HepG2 (cell line): ENCODE measurements around the gene MAS1L. TPM values are rescaled to one million over a fixed set of nuclear protein-coding genes. Genes with fewer than 3 reads are reported as not detected.

ENCODE experiments used
- ATAC-seq: fragments of 200-7000 bp; cut with Tn5 transposase; 3 replicates; pipeline ENCODE4 v1.9.1; 2020; ENCODE audit warnings: mild to moderate bottlenecking, moderate library complexity
- BruUV-seq: library from RNA; stranded (reverse); fragments of 400-500 nt; replicated peaks from 2 replicates; lab custom pipeline; 2021; lab: Mats Ljungman, UMichigan
- CTCF ChIA-PET: fragments of 300-600 bp; formaldehyde crosslinking; extraction: SDS; loops from one replicate; lab custom pipeline; 2021; ENCODE audit warnings: low total read pairs, inconsistent platforms, low intra/inter-chr PET ratio; lab: Yijun Ruan, JAX
- POLR2A ChIA-PET: fragments of 350-600 bp; sonication (Branson Sonifier 250); formaldehyde crosslinking; loops from one replicate; lab custom pipeline; 2020; ENCODE audit warnings: antibody characterized with exemption, inconsistent platforms; lab: Yijun Ruan, JAX
- DNase-seq: peaks from one replicate; pipeline ENCODE4 v3.0.0-alpha.2; 2015; ENCODE audit warnings: low spot score
- FAIRE-seq: peaks from 3 replicates; lab custom pipeline; 2011; peaks lifted over from hg19 to GRCh38; lab: Jason Lieb, UNC
- H2AFZ ChIP-seq: one replicate; pipeline ENCODE4 v1.6.1; 2011; ENCODE audit warnings: low read length, inconsistent platforms
- H3K27ac ChIP-seq: fragments of 300-600 bp; 3 replicates; pipeline ENCODE4 v1.8.0; 2011; ENCODE audit warnings: mixed run types, mild to moderate bottlenecking, mixed read lengths, low read length, inconsistent platforms; ENCODE audit not compliant: insufficient read depth; ENCODE audit errors: extremely low read length
- H3K27me3 ChIP-seq, 2 experiments: fragments of 200-600 bp in 1 of 2; 2 replicates in 1 of 2; 3 replicates in 1 of 2; pipeline versions ENCODE4 v1.6.0 to v1.8.0; 2011; ENCODE audit warnings: low read length in 2 of 2, mild to moderate bottlenecking in 2 of 2, moderate library complexity in 2 of 2, inconsistent platforms in 1 of 2; ENCODE audit not compliant: insufficient read depth in 2 of 2, control insufficient read depth in 1 of 2
- H3K36me3 ChIP-seq, 2 experiments: fragments of 200-600 bp in 1 of 2; replicated peaks in 1 of 2; 2 replicates in 1 of 2; 3 replicates in 1 of 2; pipeline versions ENCODE4 v1.5.1 to v1.8.0; 2011; ENCODE audit warnings: low read length in 2 of 2, inconsistent platforms in 1 of 2; ENCODE audit not compliant: insufficient read depth in 2 of 2, control insufficient read depth in 1 of 2
- H3K4me1 ChIP-seq: 2 replicates; pipeline ENCODE4 v1.5.1; 2012; ENCODE audit warnings: low read length, inconsistent platforms; ENCODE audit not compliant: insufficient read depth
- H3K4me2 ChIP-seq: 2 replicates; pipeline ENCODE4 v1.6.0; 2011; ENCODE audit warnings: low read depth, low read length, inconsistent platforms
- H3K4me3 ChIP-seq, 3 experiments: fragments of 200-600 bp in 1 of 3; sonication (generic), shearing (Covaris generic) in 1 of 3; replicated peaks in 1 of 3; 2 replicates each; pipeline ENCODE4 v1.5.1; 2011 to 2016; ENCODE audit warnings: low read length in 3 of 3, inconsistent platforms in 2 of 3, low read depth in 2 of 3, mild to moderate bottlenecking in 2 of 3, control low read depth in 1 of 3, mixed read lengths in 1 of 3; ENCODE audit not compliant: insufficient read depth in 1 of 3
- H3K79me2 ChIP-seq: one replicate; pipeline ENCODE4 v1.6.1; 2011; ENCODE audit warnings: low read length, inconsistent platforms; ENCODE audit not compliant: insufficient read depth
- H3K9ac ChIP-seq: 2 replicates; pipeline ENCODE4 v1.6.0; 2011; ENCODE audit warnings: mild to moderate bottlenecking, low read depth, low read length, inconsistent platforms; ENCODE audit not compliant: insufficient read depth
- H3K9me3 ChIP-seq: 2 replicates; pipeline ENCODE4 v1.5.1; 2012; ENCODE audit warnings: mild to moderate bottlenecking, low read length
- H4K20me1 ChIP-seq: 2 replicates; pipeline ENCODE4 v1.6.0; 2011; ENCODE audit warnings: inconsistent platforms, mild to moderate bottlenecking, low read length, moderate library complexity; ENCODE audit not compliant: insufficient read depth
- ATF2 ChIP-seq: sonication (generic); formaldehyde crosslinking; IDR thresholded peaks from 2 replicates; pipeline ENCODE4 v1.4.0; 2020; ENCODE audit warnings: missing genetic modification reagents
- BCLAF1 ChIP-seq: fragments of 450-650 bp; IDR thresholded peaks from 2 replicates; pipeline ENCODE4 v1.6.1; 2017; ENCODE audit warnings: mild to moderate bottlenecking
- HMG20A ChIP-seq: IDR thresholded peaks from 2 replicates; pipeline ENCODE4 v1.6.1; 2016; ENCODE audit warnings: borderline replicate concordance
- HOXA7 ChIP-seq: sonication (generic); formaldehyde crosslinking; IDR thresholded peaks from 2 replicates; pipeline ENCODE4 v1.8.1; 2022; ENCODE audit warnings: mild to moderate bottlenecking, missing genetic modification reagents, moderate library complexity
- POLR2A ChIP-seq, 2 experiments: IDR thresholded peaks; 2 replicates each; pipeline ENCODE4 v1.6.1; 2011; ENCODE audit warnings: low read depth in 2 of 2, low read length in 2 of 2, mild to moderate bottlenecking in 1 of 2, moderate library complexity in 1 of 2; ENCODE audit not compliant: insufficient read depth in 1 of 2
- PRPF4 ChIP-seq: fragments of 200-400 bp; formaldehyde crosslinking; IDR thresholded peaks from 2 replicates; pipeline ENCODE4 v1.6.1; 2016; ENCODE audit warnings: low read length, low read depth; ENCODE audit not compliant: poor library complexity, severe bottlenecking
- TERF1 ChIP-seq: sonication (generic); formaldehyde crosslinking; IDR thresholded peaks from 2 replicates; pipeline ENCODE4 v1.8.0; 2022; ENCODE audit warnings: mild to moderate bottlenecking, missing genetic modification reagents, moderate library complexity
- ZNF564 ChIP-seq: sonication (generic); formaldehyde crosslinking; IDR thresholded peaks from 2 replicates; pipeline ENCODE4 v1.8.1; 2023; ENCODE audit warnings: mild to moderate bottlenecking, missing genetic modification reagents
- ZNF567 ChIP-seq: sonication (generic); formaldehyde crosslinking; IDR thresholded peaks from 2 replicates; pipeline ENCODE4 v1.8.1; 2023; ENCODE audit warnings: mild to moderate bottlenecking, missing genetic modification reagents, borderline replicate concordance
- ZNF629 ChIP-seq: sonication (generic); formaldehyde crosslinking; conservative IDR thresholded peaks from 2 replicates; pipeline ENCODE4 v1.5.0; 2020; ENCODE audit warnings: missing genetic modification reagents
- ZNF784 ChIP-seq: sonication (generic); formaldehyde crosslinking; IDR thresholded peaks from 2 replicates; pipeline ENCODE4 v1.5.1; 2020; ENCODE audit warnings: missing genetic modification reagents, mild to moderate bottlenecking, borderline replicate concordance
- WGBS: methylation state at CpG from one replicate; pipeline ENCODE4 v1.1.6; 2017; ENCODE audit warnings: low lambda C conversion rate; 5-methylcytosine and 5-hydroxymethylcytosine counted together
- in situ Hi-C: cut with HindIII; loops from 2 replicates; pipeline ENCODE4 v1.10.0; 2017; ENCODE audit warnings: low pct_unique_long_range_greater_than_20kb; ENCODE audit not compliant: extremely low pct_ligation_motif_present
- intact Hi-C: fragments of 100-400 bp; cut with micrococcal nuclease; formaldehyde crosslinking; loops from one replicate; pipeline ENCODE4 v1.10.0; 2022; ENCODE audit not compliant: unreplicated experiment
- polyA plus RNA-seq, 8 experiments: library from polyadenylated mRNA; depleted of rRNA in 3 of 8; stranded (reverse) in 7 of 8; unstranded in 1 of 8; fragments of >200 nt; fragmentation: Illumina TruSeq in 4 of 8; extraction: Trizol in 4 of 8; gene quantifications; 2 replicates each; pipeline versions ENCODE4 v1.2.1 to v1.2.3, GENCODE V29; 2011 to 2016; ENCODE audit warnings: low read depth in 4 of 8, missing spikeins in 1 of 8, mixed read lengths in 1 of 8; ENCODE audit not compliant: insufficient read depth in 1 of 8
- total RNA-seq, 5 experiments: library from RNA; depleted of rRNA; stranded (reverse); fragments of >200 nt; fragmentation: Illumina TruSeq; extraction: Trizol; gene quantifications; 2 replicates each; pipeline ENCODE4 v1.2.3, GENCODE V29; 2016; ENCODE audit warnings: low read depth in 1 of 5

The MAS1L gene
- total and polyA plus RNA-seq, 2 of the 13 experiments (the other 11 are each of a cell fraction or from before 2014, with no cell fraction given): not detected

GRCh38 chr6:29528988-29529560 is 41.3 kb upstream of the MAS1L start:
- FAIRE-seq: no peak
- ATAC-seq: no peak
- no TSS peak for BruUV-seq

More at GRCh38 chr6:29528988-29529560, 41.3 kb upstream of the MAS1L start:
- Histone ChIP-seq H3K9me3 (no peaks in the 10 kb centered on the region), H3K4me2 (no peak overlapping the region), H3K36me3 (no peaks in the 10 kb centered on the region), H3K27me3 (no peaks in the 10 kb centered on the region), H3K27ac (no peak overlapping the region), H3K4me1 (no peaks in the 10 kb centered on the region), H3K79me2 (no peaks in the 10 kb centered on the region), H2AFZ (no peak overlapping the region), H3K4me3 (no peak overlapping the region), H4K20me1 (no peaks in the 10 kb centered on the region), H3K9ac (no peak overlapping the region)
- no CpG with 5 or more reads among the region's 2 CpGs for WGBS
- intact Hi-C loops (no loop called here), in situ Hi-C loops (no loop called here)
- no peak for DNase-seq
- CTCF ChIA-PET: no interaction called here
- no peak for TF ChIP-seq TERF1 (CRISPR knock-in tag)
- no peak for TF ChIP-seq ZNF629 (CRISPR knock-in tag)
- no peak for TF ChIP-seq ATF2 (CRISPR knock-in tag)
- no peak for TF ChIP-seq ZNF564 (CRISPR knock-in tag)
- no peak for TF ChIP-seq PRPF4
- TF ChIP-seq HMG20A: no peak
- TF ChIP-seq POLR2A (IDR thresholded peaks at IDR 0.05; ENCODE audit: insufficient read depth in 1 of 2, low read depth in 2 of 2, low read length in 2 of 2): no peak
- TF ChIP-seq ZNF567 (CRISPR knock-in tag): no peak
- no peak for TF ChIP-seq HOXA7 (CRISPR knock-in tag)
- no peak for TF ChIP-seq BCLAF1
- TF ChIP-seq ZNF784 (CRISPR knock-in tag): no peak
- POLR2A ChIA-PET: no interaction called here
